WTC11 (cell line): ENCODE data around the gene OTUB1.

Experiments
- RELA ChIP-seq: sonication (generic); formaldehyde crosslinking; IDR thresholded peaks from 2 replicates; pipeline ENCODE4 v1.8.1; 2022; ENCODE audit warnings: missing genetic modification reagents, mild to moderate bottlenecking, borderline replicate concordance
- TF ChIP-seq, protein P1 (sequence below): sonication (generic); formaldehyde crosslinking; IDR thresholded peaks from 2 replicates; pipeline ENCODE4 v1.8.1; 2023; ENCODE audit warnings: mild to moderate bottlenecking, missing genetic modification reagents, borderline replicate concordance
- TF ChIP-seq, protein P2 (sequence below): fragments of 200-600 bp; IDR thresholded peaks from 2 replicates; pipeline ENCODE4 v1.8.0; 2022; ENCODE audit warnings: antibody characterized with exemption

DNA sequence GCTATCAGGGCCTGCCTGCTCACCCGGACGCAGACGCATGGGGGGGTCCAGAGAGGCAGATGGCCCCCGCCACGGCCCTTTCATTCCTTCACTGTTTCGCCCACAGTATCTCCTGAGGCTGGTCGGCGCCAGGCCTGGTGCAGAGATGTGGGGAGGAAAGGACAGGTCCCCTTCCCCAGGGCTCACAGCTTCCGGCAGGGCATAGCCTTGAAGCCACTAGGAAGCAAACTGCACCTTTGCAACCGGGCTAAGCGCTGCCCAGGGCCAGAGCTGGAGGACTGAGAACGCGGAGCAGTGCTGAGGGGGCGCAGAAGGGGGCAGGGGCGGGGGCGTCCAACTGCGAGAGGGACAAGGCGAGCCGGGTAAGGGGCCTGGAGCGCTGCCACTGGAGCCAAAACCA is 29.3 kb downstream of the OTUB1 start:
- TF ChIP-seq, protein P1, sequence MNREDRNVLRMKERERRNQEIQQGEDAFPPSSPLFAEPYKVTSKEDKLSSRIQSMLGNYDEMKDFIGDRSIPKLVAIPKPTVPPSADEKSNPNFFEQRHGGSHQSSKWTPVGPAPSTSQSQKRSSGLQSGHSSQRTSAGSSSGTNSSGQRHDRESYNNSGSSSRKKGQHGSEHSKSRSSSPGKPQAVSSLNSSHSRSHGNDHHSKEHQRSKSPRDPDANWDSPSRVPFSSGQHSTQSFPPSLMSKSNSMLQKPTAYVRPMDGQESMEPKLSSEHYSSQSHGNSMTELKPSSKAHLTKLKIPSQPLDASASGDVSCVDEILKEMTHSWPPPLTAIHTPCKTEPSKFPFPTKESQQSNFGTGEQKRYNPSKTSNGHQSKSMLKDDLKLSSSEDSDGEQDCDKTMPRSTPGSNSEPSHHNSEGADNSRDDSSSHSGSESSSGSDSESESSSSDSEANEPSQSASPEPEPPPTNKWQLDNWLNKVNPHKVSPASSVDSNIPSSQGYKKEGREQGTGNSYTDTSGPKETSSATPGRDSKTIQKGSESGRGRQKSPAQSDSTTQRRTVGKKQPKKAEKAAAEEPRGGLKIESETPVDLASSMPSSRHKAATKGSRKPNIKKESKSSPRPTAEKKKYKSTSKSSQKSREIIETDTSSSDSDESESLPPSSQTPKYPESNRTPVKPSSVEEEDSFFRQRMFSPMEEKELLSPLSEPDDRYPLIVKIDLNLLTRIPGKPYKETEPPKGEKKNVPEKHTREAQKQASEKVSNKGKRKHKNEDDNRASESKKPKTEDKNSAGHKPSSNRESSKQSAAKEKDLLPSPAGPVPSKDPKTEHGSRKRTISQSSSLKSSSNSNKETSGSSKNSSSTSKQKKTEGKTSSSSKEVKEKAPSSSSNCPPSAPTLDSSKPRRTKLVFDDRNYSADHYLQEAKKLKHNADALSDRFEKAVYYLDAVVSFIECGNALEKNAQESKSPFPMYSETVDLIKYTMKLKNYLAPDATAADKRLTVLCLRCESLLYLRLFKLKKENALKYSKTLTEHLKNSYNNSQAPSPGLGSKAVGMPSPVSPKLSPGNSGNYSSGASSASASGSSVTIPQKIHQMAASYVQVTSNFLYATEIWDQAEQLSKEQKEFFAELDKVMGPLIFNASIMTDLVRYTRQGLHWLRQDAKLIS (CRISPR knock-in tag): no peak
- no peak for TF ChIP-seq RELA (CRISPR knock-in tag)
- TF ChIP-seq, protein P2, sequence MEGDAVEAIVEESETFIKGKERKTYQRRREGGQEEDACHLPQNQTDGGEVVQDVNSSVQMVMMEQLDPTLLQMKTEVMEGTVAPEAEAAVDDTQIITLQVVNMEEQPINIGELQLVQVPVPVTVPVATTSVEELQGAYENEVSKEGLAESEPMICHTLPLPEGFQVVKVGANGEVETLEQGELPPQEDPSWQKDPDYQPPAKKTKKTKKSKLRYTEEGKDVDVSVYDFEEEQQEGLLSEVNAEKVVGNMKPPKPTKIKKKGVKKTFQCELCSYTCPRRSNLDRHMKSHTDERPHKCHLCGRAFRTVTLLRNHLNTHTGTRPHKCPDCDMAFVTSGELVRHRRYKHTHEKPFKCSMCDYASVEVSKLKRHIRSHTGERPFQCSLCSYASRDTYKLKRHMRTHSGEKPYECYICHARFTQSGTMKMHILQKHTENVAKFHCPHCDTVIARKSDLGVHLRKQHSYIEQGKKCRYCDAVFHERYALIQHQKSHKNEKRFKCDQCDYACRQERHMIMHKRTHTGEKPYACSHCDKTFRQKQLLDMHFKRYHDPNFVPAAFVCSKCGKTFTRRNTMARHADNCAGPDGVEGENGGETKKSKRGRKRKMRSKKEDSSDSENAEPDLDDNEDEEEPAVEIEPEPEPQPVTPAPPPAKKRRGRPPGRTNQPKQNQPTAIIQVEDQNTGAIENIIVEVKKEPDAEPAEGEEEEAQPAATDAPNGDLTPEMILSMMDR: no peak
